ENCODE results near the gene CPLX1. TPM values are rescaled to one million over a fixed set of nuclear protein-coding genes. Genes with fewer than 3 reads are reported as not detected.
"Not testable (repeated sequence)": the region's sequence is repeated elsewhere in the genome, so short reads cannot be mapped to it uniquely, and the experiment has no call there.

Gene CPLX1
- total RNA-seq, 4 donors from 2014 or later = 0.12 to 0.34 (median 0.13) TPM; not detected in 1

DNA sequence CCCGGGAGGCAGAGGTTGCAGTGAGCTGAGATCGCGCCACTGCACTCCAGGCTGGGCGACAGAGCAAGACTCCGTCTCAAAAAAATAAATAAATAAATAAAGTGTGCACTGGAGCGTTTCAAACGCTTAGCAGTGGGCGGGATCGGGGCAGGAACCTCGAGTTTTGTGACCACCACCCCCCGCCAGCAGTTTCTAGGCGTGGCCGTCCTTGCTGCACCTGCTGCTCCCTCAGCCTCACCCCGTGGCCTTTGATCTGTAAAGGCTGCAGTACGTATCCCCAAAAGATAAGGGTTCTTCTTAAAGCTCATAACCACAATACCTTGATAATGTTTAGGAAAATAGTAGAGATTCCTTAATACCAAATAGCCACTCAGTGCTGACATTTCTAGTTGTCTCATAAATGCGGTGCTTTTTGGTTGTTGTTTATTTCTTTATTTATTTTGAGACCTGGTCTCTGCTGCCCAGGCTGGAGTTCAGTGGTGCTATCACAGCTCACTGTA lies 87.1 kb downstream of the CPLX1 start:
- H3K4me3 ChIP-seq (ENCODE audit: low read depth, poor library complexity, severe bottlenecking) = no peak overlapping the region
- DNase-seq (ENCODE audit: low spot score in 2 of 2) = no peak

DNA sequence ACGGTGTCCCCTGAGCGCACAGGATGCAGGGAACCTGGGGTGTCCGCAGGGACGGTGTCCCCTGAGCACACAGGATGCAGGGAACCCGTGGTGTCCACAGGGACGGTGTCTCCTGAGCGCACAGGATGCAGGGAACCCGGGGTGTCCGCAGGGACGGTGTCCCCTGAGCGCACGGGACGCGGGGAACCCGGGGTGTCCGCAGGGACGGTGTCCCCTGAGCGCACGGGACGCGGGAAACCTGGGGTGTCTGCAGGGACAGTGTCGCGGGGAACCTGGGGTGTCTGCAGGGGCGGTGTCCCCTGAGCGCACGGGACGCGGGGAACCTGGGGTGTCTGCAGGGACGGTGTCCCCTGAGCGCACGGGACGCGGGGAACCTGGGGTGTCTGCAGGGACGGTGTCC lies 89.4 kb downstream of the CPLX1 start:
- 95 to 98% methylated on average over 16 to 33 of the region's 34 CpGs for WGBS, 2 donors
- DNase-seq (ENCODE audit: low spot score in 2 of 2); intact Hi-C loops (cut with DNase I; ENCODE audit: low total_unique reads); H3K4me3 ChIP-seq (ENCODE audit: low read depth, poor library complexity, severe bottlenecking): not testable (repeated sequence)

More for the DNA sequence above, 87.1 kb downstream of the CPLX1 start:
- intact Hi-C loops (cut with DNase I; ENCODE audit: low total_unique reads) = no loop called here
- TF ChIP-seq POLR2A (IDR thresholded peaks at IDR 0.05) = no peak
- TF ChIP-seq, protein P1, sequence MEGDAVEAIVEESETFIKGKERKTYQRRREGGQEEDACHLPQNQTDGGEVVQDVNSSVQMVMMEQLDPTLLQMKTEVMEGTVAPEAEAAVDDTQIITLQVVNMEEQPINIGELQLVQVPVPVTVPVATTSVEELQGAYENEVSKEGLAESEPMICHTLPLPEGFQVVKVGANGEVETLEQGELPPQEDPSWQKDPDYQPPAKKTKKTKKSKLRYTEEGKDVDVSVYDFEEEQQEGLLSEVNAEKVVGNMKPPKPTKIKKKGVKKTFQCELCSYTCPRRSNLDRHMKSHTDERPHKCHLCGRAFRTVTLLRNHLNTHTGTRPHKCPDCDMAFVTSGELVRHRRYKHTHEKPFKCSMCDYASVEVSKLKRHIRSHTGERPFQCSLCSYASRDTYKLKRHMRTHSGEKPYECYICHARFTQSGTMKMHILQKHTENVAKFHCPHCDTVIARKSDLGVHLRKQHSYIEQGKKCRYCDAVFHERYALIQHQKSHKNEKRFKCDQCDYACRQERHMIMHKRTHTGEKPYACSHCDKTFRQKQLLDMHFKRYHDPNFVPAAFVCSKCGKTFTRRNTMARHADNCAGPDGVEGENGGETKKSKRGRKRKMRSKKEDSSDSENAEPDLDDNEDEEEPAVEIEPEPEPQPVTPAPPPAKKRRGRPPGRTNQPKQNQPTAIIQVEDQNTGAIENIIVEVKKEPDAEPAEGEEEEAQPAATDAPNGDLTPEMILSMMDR (IDR thresholded peaks at IDR 0.05) = no peak
- 88 to 90% methylated on average over 16 of the region's 16 CpGs for whole genome bisulfite sequencing, 2 donors

DNA sequence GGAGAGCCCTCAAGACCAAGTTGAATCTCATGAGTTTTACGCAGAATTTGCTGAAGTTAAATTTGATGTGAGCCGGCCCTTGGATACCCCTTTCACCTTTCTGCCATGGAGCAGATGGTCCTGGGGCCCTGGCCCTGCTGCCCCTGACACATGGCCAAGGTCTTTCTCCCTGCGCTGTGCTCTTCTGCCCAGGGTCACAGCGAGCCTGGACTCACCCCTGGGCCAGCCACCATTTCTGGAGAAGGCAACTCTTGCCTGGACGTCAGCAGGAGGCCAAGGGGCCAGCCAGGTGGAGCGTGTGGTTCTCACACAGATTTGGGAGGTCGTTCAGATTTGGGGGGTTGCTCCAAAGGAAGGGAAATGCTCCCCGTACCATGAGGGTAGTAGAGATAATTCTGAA lies 90.3 kb downstream of the CPLX1 start:
- TF ChIP-seq, protein P1 (IDR thresholded peaks at IDR 0.05) = no peak
- TF ChIP-seq POLR2A (IDR thresholded peaks at IDR 0.05) = no peak
- DNase-seq (ENCODE audit: low spot score in 2 of 2) = no peak
- 94 to 97% methylated on average over 8 of the region's 8 CpGs for WGBS, 2 donors
- intact Hi-C loops (cut with DNase I; ENCODE audit: low total_unique reads) = no loop called here
- no peak overlapping the region for H3K4me3 ChIP-seq (ENCODE audit: low read depth, poor library complexity, severe bottlenecking)

Other genes with a start within 250 kb of the CPLX1 start
- gene TMEM271, start 249.8 kb downstream of the CPLX1 start, total RNA-seq = 1 to 10 TPM in 3 of 4 donors, under 1 TPM in 1; 0.17 to 3.6 (median 2.1) TPM
- 1 to 10 TPM in 1 of 4 donors, under 1 TPM in 1, not detected in 2; 0.59 to 1.5 TPM for gene PDE6B, start 200.6 kb downstream of the CPLX1 start, total RNA-seq
- 100 to 1,000 TPM in 3 of 4 donors, 10 to 100 TPM in 1; 38.2 to 172 (median 140) TPM for gene ATP5ME, start 151.9 kb downstream of the CPLX1 start, total RNA-seq
- gene MYL5, start 151.6 kb downstream of the CPLX1 start, total RNA-seq = 10 to 100 TPM in 1 of 4 donors, 1 to 10 TPM in 3; 7.2 to 31.4 (median 7.7) TPM
- gene SLC49A3, start 137.0 kb downstream of the CPLX1 start, total RNA-seq = 10 to 100 TPM; 16.8 to 33.8 (median 22.7) TPM
- 100 to 1,000 TPM in 1 of 4 donors, 10 to 100 TPM in 3; 55.2 to 102 (median 72.3) TPM for gene PCGF3, start 120.3 kb downstream of the CPLX1 start, total RNA-seq
- 100 to 1,000 TPM in 3 of 4 donors, 10 to 100 TPM in 1; 94.7 to 154 (median 108) TPM for gene GAK, start 106.2 kb upstream of the CPLX1 start, total RNA-seq
- gene TMEM175, start 106.3 kb upstream of the CPLX1 start, total RNA-seq = 10 to 100 TPM; 17.4 to 39.1 (median 30.1) TPM
- gene DGKQ, start 147.4 kb upstream of the CPLX1 start, total RNA-seq = 10 to 100 TPM; 18.4 to 30.7 (median 22.4) TPM
- gene IDUA, start 160.9 kb upstream of the CPLX1 start, total RNA-seq = 10 to 100 TPM in 2 of 4 donors, 1 to 10 TPM in 2; 6.0 to 13.4 (median 11.1) TPM
- under 1 TPM in 3 of 4 donors, not detected in 1; 0.15 to 0.61 (median 0.19) TPM for gene SLC26A1, start 167.3 kb upstream of the CPLX1 start, total RNA-seq
- 10 to 100 TPM in 2 of 4 donors, 1 to 10 TPM in 2; 7.4 to 13.7 (median 10.7) TPM for gene FGFRL1, start 185.5 kb upstream of the CPLX1 start, total RNA-seq